Hepatocyte (in vitro differentiated cells): ENCODE results near the gene RNF4. TPM values are rescaled to one million over a fixed set of nuclear protein-coding genes. Genes with fewer than 3 reads are reported as not detected.
A peak's percentile ranks its signal among the peaks of the same experiment; 100 is the strongest.

Source experiments
- DNase-seq: peaks from one replicate; pipeline ENCODE4 v3.0.0-alpha.2; 2016; ENCODE audit warnings: low spot score
- H2AFZ ChIP-seq: fragments of 200-600 bp; sonication (generic); 2 replicates; pipeline ENCODE4 v1.6.0; 2016; ENCODE audit warnings: antibody characterized with exemption, mild to moderate bottlenecking
- H3K27ac ChIP-seq: fragments of 200-600 bp; sonication (generic); 2 replicates; pipeline ENCODE4 v1.5.1; 2016; ENCODE audit warnings: mild to moderate bottlenecking
- H3K27me3 ChIP-seq: fragments of 200-600 bp; sonication (generic); 2 replicates; pipeline ENCODE4 v1.6.1; 2016
- H3K36me3 ChIP-seq: fragments of 200-600 bp; sonication (generic); replicated peaks from 2 replicates; pipeline ENCODE4 v1.5.1; 2016; ENCODE audit warnings: low read depth; ENCODE audit not compliant: insufficient read depth
- H3K4me1 ChIP-seq: fragments of 200-600 bp; sonication (generic); 2 replicates; pipeline ENCODE4 v1.5.1; 2016; ENCODE audit warnings: mild to moderate bottlenecking, moderate library complexity; ENCODE audit not compliant: insufficient read depth
- H3K4me2 ChIP-seq: fragments of 200-600 bp; sonication (generic); 2 replicates; pipeline ENCODE4 v1.6.0; 2016
- H3K4me3 ChIP-seq: fragments of 200-600 bp; sonication (generic); 2 replicates; pipeline ENCODE4 v1.5.1; 2016; ENCODE audit warnings: mild to moderate bottlenecking
- H3K79me2 ChIP-seq: fragments of 200-600 bp; sonication (generic); 2 replicates; pipeline ENCODE4 v1.6.0; 2017; ENCODE audit warnings: mild to moderate bottlenecking
- H3K9me2 ChIP-seq: fragments of 200-600 bp; sonication (generic); replicated peaks from 2 replicates; pipeline ENCODE4 v1.6.0; 2017; ENCODE audit warnings: mild to moderate bottlenecking; ENCODE audit not compliant: insufficient read depth
- H3K9me3 ChIP-seq: fragments of 200-600 bp; sonication (generic); 2 replicates; pipeline ENCODE4 v1.5.1; 2016; ENCODE audit warnings: low read depth, mild to moderate bottlenecking
- H4K20me1 ChIP-seq: fragments of 200-600 bp; sonication (generic); 2 replicates; pipeline ENCODE4 v1.6.0; 2016; ENCODE audit warnings: mild to moderate bottlenecking; ENCODE audit not compliant: insufficient read depth, poor library complexity, severe bottlenecking
- CTCF ChIP-seq: fragments of 200-600 bp; sonication (generic); IDR thresholded peaks from 2 replicates; pipeline ENCODE4 v1.5.1; 2016; ENCODE audit warnings: antibody characterized with exemption, mild to moderate bottlenecking; ENCODE audit not compliant: poor library complexity
- EZH2 ChIP-seq: fragments of 200-600 bp; sonication (generic); IDR thresholded peaks from 2 replicates; pipeline ENCODE4 v1.6.1; 2016; ENCODE audit warnings: antibody characterized with exemption, mild to moderate bottlenecking, borderline replicate concordance
- EZH2phosphoT487 ChIP-seq: fragments of 200-600 bp; sonication (generic); IDR thresholded peaks from one replicate; pipeline ENCODE4 v1.6.1; 2018; ENCODE audit warnings: antibody characterized with exemption, mild to moderate bottlenecking, low read depth, moderate library complexity; ENCODE audit not compliant: unreplicated experiment, severe bottlenecking
- WGBS: methylation state at CpG from one replicate; pipeline ENCODE4 v1.1.6; 2016; ENCODE audit warnings: low lambda C conversion rate; ENCODE audit errors: missing lambda C conversion rate; 5-methylcytosine and 5-hydroxymethylcytosine counted together
- polyA plus RNA-seq: library from polyadenylated mRNA; unstranded; fragments of >200 nt; fragmentation: Nextera tagmentation; extraction: Ambion mirVana; gene quantifications from 2 replicates; pipeline ENCODE4 v1.2.1, GENCODE V29; 2016
- total RNA-seq: library from RNA; depleted of rRNA; stranded (reverse); fragments of >200 nt; gene quantifications from 2 replicates; pipeline ENCODE4 v1.2.3, GENCODE V29; 2014

Gene RNF4
- total and polyA plus RNA-seq, 2 experiments from 2014 or later, result 42.4 to 50.3 TPM

- DNase-seq, result peak; percentile 27
- Histone ChIP-seq H3K4me3 (no peak overlapping the region), H3K4me1 (peaks cover 26% of the 10 kb centered on the region)
Measured at GRCh38 chr4:2484993-2485392, 16.1 kb downstream of the RNF4 start.

GRCh38 chr4:2485956-2486355, 17.1 kb downstream of the RNF4 start:
- Histone ChIP-seq H2AFZ (no peak overlapping the region), H3K4me3 (no peak overlapping the region), H3K27me3 (no peaks in the 10 kb centered on the region), H3K27ac (no peak overlapping the region), H4K20me1 (peaks cover 91% of the 10 kb centered on the region), H3K79me2 (peaks cover 100% of the 10 kb centered on the region), H3K9me2 (no peaks in the 10 kb centered on the region), H3K9me3 (no peaks in the 10 kb centered on the region), H3K4me2 (no peak overlapping the region), H3K4me1 (peaks cover 26% of the 10 kb centered on the region), H3K36me3 (no peaks in the 10 kb centered on the region)
- no peak for DNase-seq
- 96% methylated on average over 4 of the region's 4 CpGs for WGBS
- TF ChIP-seq CTCF, result no peak
- TF ChIP-seq EZH2, result no peak
- no peak for TF ChIP-seq EZH2phosphoT487

More at GRCh38 chr4:2484993-2485392, 16.1 kb downstream of the RNF4 start:
- TF ChIP-seq EZH2, result no peak
- no peak for TF ChIP-seq EZH2phosphoT487
- TF ChIP-seq CTCF, result no peak
- 65% methylated on average over 11 of the region's 11 CpGs for WGBS
- no peaks in the 10 kb centered on the region for H3K27me3 ChIP-seq
- peaks cover 100% of the 10 kb centered on the region for H3K79me2 ChIP-seq
- peaks cover 100% of the 10 kb centered on the region for H4K20me1 ChIP-seq
- H3K27ac ChIP-seq, result no peak overlapping the region
- no peak overlapping the region for H3K4me2 ChIP-seq
- H3K9me3 ChIP-seq, result no peaks in the 10 kb centered on the region
- H3K36me3 ChIP-seq, result no peaks in the 10 kb centered on the region
- no peaks in the 10 kb centered on the region for H3K9me2 ChIP-seq
- H2AFZ ChIP-seq, result no peak overlapping the region

GRCh38 chr4:2486981-2487380, 18.1 kb downstream of the RNF4 start:
- WGBS, result 97% methylated on average over 6 of the region's 6 CpGs
- H3K27ac ChIP-seq, result no peak overlapping the region
- peaks cover 18% of the 10 kb centered on the region for H3K4me1 ChIP-seq

More at GRCh38 chr4:2486981-2487380, 18.1 kb downstream of the RNF4 start:
- Histone ChIP-seq H2AFZ (no peak overlapping the region), H3K27me3 (no peaks in the 10 kb centered on the region), H3K79me2 (peaks cover 99% of the 10 kb centered on the region), H3K9me2 (no peaks in the 10 kb centered on the region), H3K4me3 (no peak overlapping the region), H3K4me2 (no peak overlapping the region), H3K9me3 (no peaks in the 10 kb centered on the region), H3K36me3 (no peaks in the 10 kb centered on the region), H4K20me1 (peaks cover 81% of the 10 kb centered on the region)
- DNase-seq, result no peak
- no peak for TF ChIP-seq CTCF
- no peak for TF ChIP-seq EZH2phosphoT487
- no peak for TF ChIP-seq EZH2
